ENCODE data around the gene PKP4.
"Not testable (repeated sequence)": the region's sequence is repeated elsewhere in the genome, so short reads cannot be mapped to it uniquely, and the experiment has no call there.

PKP4 gene

DNA sequence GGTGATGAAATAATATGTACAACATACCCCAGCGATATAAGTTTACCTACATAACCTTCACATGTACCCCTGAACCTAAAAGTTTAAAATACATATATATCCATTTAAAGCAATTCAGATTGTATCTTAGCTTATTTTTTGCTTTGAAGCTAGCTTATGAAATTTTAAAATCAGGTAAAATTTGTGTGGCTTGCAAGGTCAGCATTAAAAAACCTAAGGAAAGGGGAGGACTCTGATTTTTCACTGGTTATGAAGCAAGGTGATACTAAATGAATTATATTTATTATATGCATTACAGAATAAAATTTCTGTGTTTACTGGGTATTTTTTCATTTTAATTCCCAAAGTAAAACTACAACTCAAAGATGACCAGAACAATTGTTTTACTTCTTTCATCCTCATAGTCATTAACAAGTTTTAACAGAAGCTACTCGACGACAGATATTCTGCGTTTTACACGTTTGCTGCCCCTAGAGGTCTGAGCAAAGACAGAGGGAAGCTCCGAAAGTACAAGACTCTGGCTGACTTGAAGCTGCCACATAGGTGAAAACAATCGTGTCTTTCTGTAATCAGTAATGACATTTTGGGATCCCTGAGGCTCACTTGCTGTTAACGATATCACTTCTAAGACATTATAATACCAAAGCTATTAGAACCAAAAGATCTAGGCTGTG, 17.1 kb downstream of the PKP4 start:
- no peaks in the 10 kb centered on the region for H3K36me3 ChIP-seq (ENCODE audit: insufficient read depth, low read length)
- H3K4me3 ChIP-seq (ENCODE audit: low read depth in 1 of 2, low read length in 2 of 2) = no peak overlapping the region
- H3K27ac ChIP-seq (ENCODE audit: low read depth, low read length) = no peak overlapping the region

DNA sequence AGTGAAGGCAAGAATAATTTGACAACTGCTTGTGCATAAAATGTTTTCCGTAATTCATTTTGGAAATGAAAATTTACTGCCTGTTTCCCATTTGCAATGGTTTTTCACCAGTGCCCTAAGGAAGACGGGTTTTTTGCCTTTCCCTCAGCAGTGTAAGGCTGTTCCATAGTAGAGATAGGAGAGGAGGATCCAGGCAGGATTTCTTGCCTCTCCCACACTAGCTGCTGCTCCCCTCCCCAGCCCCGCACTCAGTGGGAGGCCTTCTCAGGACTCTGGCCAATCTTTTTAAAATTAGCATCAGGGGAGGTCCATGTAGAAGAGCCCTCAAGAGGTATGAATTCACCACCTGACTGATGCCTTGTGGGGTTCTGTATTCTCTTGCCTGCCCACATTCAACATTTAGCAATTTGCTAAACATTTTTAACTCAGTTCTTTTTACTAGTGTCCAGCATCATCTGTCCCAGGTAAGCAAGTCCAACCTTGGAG, 17.8 kb downstream of the PKP4 start:
- H3K27me3 ChIP-seq (ENCODE audit: control insufficient read depth in 1 of 2, insufficient read depth in 2 of 2, low read length in 2 of 2); H3K4me3 ChIP-seq (ENCODE audit: low read depth in 1 of 2, low read length in 2 of 2); H3K9ac ChIP-seq (ENCODE audit: low read length); H3K27ac ChIP-seq (ENCODE audit: low read depth, low read length); H3K4me1 ChIP-seq (ENCODE audit: insufficient read depth, low read length); H3K9me3 ChIP-seq (ENCODE audit: low read length); H3K36me3 ChIP-seq (ENCODE audit: insufficient read depth, low read length): not testable (repeated sequence)

More for the DNA sequence above, 17.1 kb downstream of the PKP4 start:
- no peaks in the 10 kb centered on the region for H3K4me1 ChIP-seq (ENCODE audit: insufficient read depth, low read length)
- no peaks in the 10 kb centered on the region for H3K27me3 ChIP-seq (ENCODE audit: control insufficient read depth in 1 of 2, insufficient read depth in 2 of 2, low read length in 2 of 2)
- no peaks in the 10 kb centered on the region for H3K9me3 ChIP-seq (ENCODE audit: low read length)
- H3K9ac ChIP-seq (ENCODE audit: low read length) = no peak overlapping the region

DNA sequence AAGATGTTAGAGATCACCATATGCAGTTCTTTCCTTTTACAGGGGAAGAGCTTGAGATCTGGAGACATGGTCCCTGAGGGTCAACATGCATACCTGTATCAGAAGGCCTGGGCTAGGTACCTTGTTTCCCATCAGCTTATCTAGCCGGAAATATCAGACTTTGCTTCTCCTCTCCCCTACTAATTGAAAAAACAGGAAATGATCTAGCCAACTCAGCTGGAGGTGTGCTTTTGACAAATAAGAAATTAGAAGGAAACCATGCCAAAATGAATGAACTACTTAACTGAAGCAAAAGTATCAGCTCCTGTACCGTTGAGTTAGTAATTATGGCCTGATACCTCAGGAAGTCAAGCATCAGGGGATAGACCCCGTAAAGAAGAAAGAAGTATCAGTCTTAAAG, 20.4 kb downstream of the PKP4 start:
- Histone ChIP-seq H3K4me1 (ENCODE audit: insufficient read depth, low read length) (no peaks in the 10 kb centered on the region), H3K36me3 (ENCODE audit: insufficient read depth, low read length) (no peaks in the 10 kb centered on the region), H3K9ac (ENCODE audit: low read length) (no peak overlapping the region), H3K4me3 (ENCODE audit: low read depth in 1 of 2, low read length in 2 of 2) (no peak overlapping the region), H3K27me3 (ENCODE audit: control insufficient read depth in 1 of 2, insufficient read depth in 2 of 2, low read length in 2 of 2) (no peaks in the 10 kb centered on the region), H3K27ac (ENCODE audit: low read depth, low read length) (no peak overlapping the region), H3K9me3 (ENCODE audit: low read length) (no peaks in the 10 kb centered on the region)

DNA sequence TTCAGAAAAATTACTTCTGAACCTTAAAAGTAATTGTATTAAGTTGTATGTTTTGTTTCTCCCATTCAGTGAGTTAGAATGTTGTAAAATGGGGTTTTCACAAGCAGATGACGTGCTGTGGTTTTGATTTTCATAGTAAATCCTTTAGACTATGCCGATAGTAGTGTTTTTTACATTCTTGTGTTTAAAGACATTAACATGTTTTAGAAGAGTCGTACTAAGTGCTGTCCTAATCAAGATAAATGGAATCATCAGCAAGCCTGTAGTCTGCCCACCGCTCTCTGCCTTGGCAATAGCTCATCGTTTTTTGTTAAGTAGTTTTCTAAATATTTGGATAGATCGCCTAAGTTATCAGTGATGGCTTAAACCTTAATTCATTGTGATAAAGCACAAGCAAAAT, 21.5 kb downstream of the PKP4 start:
- no peaks in the 10 kb centered on the region for H3K9me3 ChIP-seq (ENCODE audit: low read length)
- no peak overlapping the region for H3K9ac ChIP-seq (ENCODE audit: low read length)
- no peaks in the 10 kb centered on the region for H3K4me1 ChIP-seq (ENCODE audit: insufficient read depth, low read length)
- no peaks in the 10 kb centered on the region for H3K27me3 ChIP-seq (ENCODE audit: control insufficient read depth in 1 of 2, insufficient read depth in 2 of 2, low read length in 2 of 2)
- H3K27ac ChIP-seq (ENCODE audit: low read depth, low read length) = no peak overlapping the region
- no peaks in the 10 kb centered on the region for H3K36me3 ChIP-seq (ENCODE audit: insufficient read depth, low read length)
- no peak overlapping the region for H3K4me3 ChIP-seq (ENCODE audit: low read depth in 1 of 2, low read length in 2 of 2)

DNA sequence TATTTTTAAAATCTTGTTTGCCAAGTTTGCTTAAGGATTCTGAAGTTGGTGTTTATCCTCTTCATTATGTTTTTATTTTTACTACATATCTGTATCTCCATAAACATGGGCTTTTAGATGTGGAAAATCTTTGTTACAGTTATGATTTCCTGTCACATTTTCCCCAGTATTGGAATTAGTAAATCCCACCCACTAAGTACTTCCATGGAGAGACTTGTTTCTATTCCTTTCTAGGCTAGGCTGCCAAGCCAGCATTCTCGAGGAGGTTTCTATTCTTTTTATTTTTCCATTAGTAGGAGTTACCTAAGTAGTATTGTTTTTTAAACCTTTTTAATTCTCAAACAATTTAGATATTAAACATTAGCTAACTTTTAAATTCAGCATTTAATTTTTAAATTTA, 22.1 kb downstream of the PKP4 start:
- no peaks in the 10 kb centered on the region for H3K9me3 ChIP-seq (ENCODE audit: low read length)

DNA sequence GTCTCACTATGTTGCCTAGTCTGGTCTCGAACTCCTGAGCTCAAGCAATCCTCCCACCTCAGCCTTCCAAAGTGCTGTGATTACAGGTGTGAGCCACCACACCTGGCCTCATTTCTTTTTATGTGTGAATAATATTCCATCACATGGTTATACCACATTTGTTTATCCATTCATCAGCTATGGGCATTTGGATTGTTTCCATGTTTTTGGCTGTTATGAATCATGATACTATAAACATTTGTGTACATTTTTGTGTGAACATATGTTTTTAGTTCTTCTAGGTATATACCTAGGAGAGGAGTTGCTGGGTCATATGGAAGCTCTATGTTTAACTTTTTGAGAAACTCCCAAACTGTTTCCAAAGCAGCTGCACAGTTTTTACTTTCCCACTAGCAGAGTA, 24.4 kb downstream of the PKP4 start:
- H3K9ac ChIP-seq (ENCODE audit: low read length) = no peak overlapping the region
- no peak overlapping the region for H3K4me3 ChIP-seq (ENCODE audit: low read depth in 1 of 2, low read length in 2 of 2)
- H3K9me3 ChIP-seq (ENCODE audit: low read length) = no peaks in the 10 kb centered on the region
- no peaks in the 10 kb centered on the region for H3K27me3 ChIP-seq (ENCODE audit: control insufficient read depth in 1 of 2, insufficient read depth in 2 of 2, low read length in 2 of 2)
- no peak overlapping the region for H3K27ac ChIP-seq (ENCODE audit: low read depth, low read length)
- no peaks in the 10 kb centered on the region for H3K4me1 ChIP-seq (ENCODE audit: insufficient read depth, low read length)
- no peaks in the 10 kb centered on the region for H3K36me3 ChIP-seq (ENCODE audit: insufficient read depth, low read length)

More for the DNA sequence above, 22.1 kb downstream of the PKP4 start:
- no peaks in the 10 kb centered on the region for H3K4me1 ChIP-seq (ENCODE audit: insufficient read depth, low read length)
- H3K36me3 ChIP-seq (ENCODE audit: insufficient read depth, low read length) = no peaks in the 10 kb centered on the region
- no peak overlapping the region for H3K9ac ChIP-seq (ENCODE audit: low read length)
- no peak overlapping the region for H3K4me3 ChIP-seq (ENCODE audit: low read depth in 1 of 2, low read length in 2 of 2)
- H3K27ac ChIP-seq (ENCODE audit: low read depth, low read length) = no peak overlapping the region
- no peaks in the 10 kb centered on the region for H3K27me3 ChIP-seq (ENCODE audit: control insufficient read depth in 1 of 2, insufficient read depth in 2 of 2, low read length in 2 of 2)

DNA sequence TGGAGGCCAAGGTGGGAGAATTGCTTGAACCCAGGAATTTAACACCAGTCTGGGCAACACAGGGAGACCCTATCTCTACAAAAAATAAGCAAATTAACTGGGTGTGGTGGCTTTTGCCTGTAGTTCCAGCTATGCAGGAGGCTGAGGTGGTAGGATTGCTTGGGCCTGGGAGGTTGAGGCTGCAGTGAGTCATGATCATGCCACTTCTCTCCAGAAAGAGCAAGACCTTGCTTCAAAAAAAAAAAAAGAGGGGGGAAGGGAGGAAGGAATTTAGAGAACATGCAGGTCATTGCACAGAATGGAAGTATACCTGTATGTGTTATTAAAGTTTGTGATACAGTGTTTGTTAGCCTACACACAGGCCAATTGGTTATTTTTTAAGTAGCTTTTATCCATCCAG, 25.8 kb downstream of the PKP4 start:
- Histone ChIP-seq H3K4me3 (ENCODE audit: low read depth in 1 of 2, low read length in 2 of 2) (no peak overlapping the region), H3K9me3 (ENCODE audit: low read length) (no peaks in the 10 kb centered on the region), H3K27ac (ENCODE audit: low read depth, low read length) (no peak overlapping the region), H3K36me3 (ENCODE audit: insufficient read depth, low read length) (no peaks in the 10 kb centered on the region), H3K9ac (ENCODE audit: low read length) (no peak overlapping the region), H3K27me3 (ENCODE audit: control insufficient read depth in 1 of 2, insufficient read depth in 2 of 2, low read length in 2 of 2) (no peaks in the 10 kb centered on the region), H3K4me1 (ENCODE audit: insufficient read depth, low read length) (peaks cover 14% of the 10 kb centered on the region)

DNA sequence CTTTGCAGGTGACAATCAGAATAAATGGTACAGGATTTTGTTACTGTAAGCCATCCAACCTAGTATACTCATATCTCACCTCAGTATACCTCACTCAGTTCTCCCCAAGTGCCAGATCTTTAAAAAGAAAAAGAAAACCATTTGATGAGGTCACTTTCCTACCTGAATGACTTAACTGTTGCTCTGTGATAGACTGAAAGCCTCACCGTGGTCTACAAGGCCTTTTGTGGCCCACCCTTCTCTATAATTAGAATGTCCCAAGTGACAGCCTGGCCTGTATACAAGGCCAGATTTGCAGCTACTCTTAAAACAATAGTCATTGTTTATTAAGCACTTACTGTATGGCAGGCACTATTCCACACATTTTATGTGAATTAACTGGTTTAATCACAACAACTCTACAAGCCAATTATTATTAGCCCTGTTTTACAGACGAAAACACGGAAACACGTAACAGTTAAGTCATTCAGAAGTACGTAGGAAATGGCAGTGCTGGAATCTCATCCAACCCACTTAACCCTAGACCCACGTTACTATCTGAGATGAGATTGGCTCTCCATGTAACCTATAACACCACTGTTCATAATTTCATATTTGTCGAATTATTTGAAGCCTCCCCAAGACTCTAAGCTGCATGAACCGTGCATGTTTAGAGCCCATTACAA, 28.3 kb downstream of the PKP4 start:
- Histone ChIP-seq H3K9ac (ENCODE audit: low read length) (no peak overlapping the region), H3K27ac (ENCODE audit: low read depth, low read length) (no peak overlapping the region), H3K27me3 (ENCODE audit: control insufficient read depth in 1 of 2, insufficient read depth in 2 of 2, low read length in 2 of 2) (no peaks in the 10 kb centered on the region), H3K4me3 (ENCODE audit: low read depth in 1 of 2, low read length in 2 of 2) (no peak overlapping the region), H3K9me3 (ENCODE audit: low read length) (no peaks in the 10 kb centered on the region), H3K36me3 (ENCODE audit: insufficient read depth, low read length) (no peaks in the 10 kb centered on the region), H3K4me1 (ENCODE audit: insufficient read depth, low read length) (peaks cover 25% of the 10 kb centered on the region)

DNA sequence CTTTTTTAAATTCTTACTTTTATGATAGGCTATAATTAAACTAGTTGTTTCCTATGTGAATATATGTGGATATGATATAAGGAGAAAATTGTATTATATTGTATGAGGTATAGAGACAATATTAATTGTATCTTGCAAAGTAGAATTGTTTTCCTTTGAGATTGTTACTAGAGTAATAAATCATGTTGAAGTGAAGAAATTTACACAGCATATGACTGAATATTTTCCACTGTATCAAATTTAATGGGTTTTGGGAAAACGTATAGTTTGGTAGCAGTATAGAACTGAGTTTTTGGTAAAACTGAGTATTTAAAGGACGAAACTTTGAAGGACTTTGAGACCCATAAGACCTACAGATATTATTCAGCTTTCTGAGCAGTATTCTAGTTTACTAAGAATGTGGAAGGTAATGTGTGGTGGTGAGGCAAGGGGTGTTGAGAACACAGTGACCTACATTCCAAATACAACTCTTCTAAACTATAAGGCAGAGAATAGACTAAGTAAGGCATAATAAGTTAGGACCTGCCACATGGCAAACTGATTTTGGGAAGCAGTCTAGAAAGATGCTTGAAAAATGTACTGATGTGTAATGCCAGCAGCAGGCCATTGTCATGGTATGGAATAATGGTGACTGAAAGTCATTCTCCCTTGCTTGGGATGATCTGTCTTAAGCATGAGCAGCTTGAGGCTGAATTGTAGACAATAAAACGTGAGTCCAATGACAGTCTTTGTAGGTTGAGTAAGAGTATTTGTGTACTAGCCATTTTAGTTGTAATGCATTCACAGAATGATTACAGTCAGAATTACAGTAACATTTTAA, 29.6 kb downstream of the PKP4 start:
- H3K4me3 ChIP-seq (ENCODE audit: low read depth in 1 of 2, low read length in 2 of 2) = no peak overlapping the region
- no peaks in the 10 kb centered on the region for H3K9me3 ChIP-seq (ENCODE audit: low read length)
- H3K4me1 ChIP-seq (ENCODE audit: insufficient read depth, low read length) = peaks cover 25% of the 10 kb centered on the region

DNA sequence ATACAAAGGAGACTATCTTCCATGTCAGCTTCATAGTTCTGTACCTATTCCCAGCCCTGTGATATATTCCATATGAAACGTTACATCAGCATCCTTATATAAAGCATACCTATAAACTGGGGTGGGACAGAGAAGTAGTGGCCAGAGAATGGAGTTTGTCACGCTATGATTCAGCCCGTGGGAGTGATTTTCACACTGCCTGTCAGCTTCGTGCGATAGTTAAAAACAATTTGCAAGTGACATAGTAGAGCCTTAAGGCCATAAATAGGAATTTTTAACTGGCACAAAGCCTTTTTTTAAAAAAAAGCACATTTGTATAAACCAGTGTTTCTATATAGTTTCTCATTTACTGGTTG, 30.2 kb downstream of the PKP4 start:
- H3K27me3 ChIP-seq (ENCODE audit: control insufficient read depth in 1 of 2, insufficient read depth in 2 of 2, low read length in 2 of 2) = no peaks in the 10 kb centered on the region
- H3K4me3 ChIP-seq (ENCODE audit: low read depth in 1 of 2, low read length in 2 of 2) = no peak overlapping the region
- H3K9me3 ChIP-seq (ENCODE audit: low read length) = no peaks in the 10 kb centered on the region
- no peak overlapping the region for H3K9ac ChIP-seq (ENCODE audit: low read length)
- H3K4me1 ChIP-seq (ENCODE audit: insufficient read depth, low read length) = peaks cover 25% of the 10 kb centered on the region
- no peaks in the 10 kb centered on the region for H3K36me3 ChIP-seq (ENCODE audit: insufficient read depth, low read length)
- H3K27ac ChIP-seq (ENCODE audit: low read depth, low read length) = no peak overlapping the region

More for the DNA sequence above, 29.6 kb downstream of the PKP4 start:
- no peaks in the 10 kb centered on the region for H3K36me3 ChIP-seq (ENCODE audit: insufficient read depth, low read length)
- H3K27me3 ChIP-seq (ENCODE audit: control insufficient read depth in 1 of 2, insufficient read depth in 2 of 2, low read length in 2 of 2) = no peaks in the 10 kb centered on the region
- H3K9ac ChIP-seq (ENCODE audit: low read length) = no peak overlapping the region
- no peak overlapping the region for H3K27ac ChIP-seq (ENCODE audit: low read depth, low read length)

DNA sequence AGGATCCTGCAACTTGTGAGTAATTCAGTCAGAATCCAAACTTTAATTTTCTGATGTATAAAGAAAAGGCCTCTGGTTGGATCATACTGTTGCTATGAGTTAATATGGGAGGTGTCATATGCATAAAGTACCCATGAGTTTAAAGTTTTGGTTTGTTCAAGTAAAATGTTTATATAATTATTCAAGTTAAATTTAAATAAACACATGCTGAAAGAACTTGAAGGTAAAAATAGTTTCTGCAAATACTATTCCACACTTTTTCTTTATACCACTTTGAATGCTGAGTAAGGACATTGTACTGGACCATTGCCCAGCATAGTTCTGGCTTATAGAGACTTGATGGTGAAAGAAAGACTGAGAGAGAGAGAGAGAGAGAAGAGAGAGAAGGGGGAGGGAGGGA, 30.7 kb downstream of the PKP4 start:
- no peaks in the 10 kb centered on the region for H3K36me3 ChIP-seq (ENCODE audit: insufficient read depth, low read length)
- peaks cover 25% of the 10 kb centered on the region for H3K4me1 ChIP-seq (ENCODE audit: insufficient read depth, low read length)
- H3K4me3 ChIP-seq (ENCODE audit: low read depth in 1 of 2, low read length in 2 of 2) = no peak overlapping the region
- H3K27ac ChIP-seq (ENCODE audit: low read depth, low read length) = no peak overlapping the region
- no peak overlapping the region for H3K9ac ChIP-seq (ENCODE audit: low read length)
- H3K27me3 ChIP-seq (ENCODE audit: control insufficient read depth in 1 of 2, insufficient read depth in 2 of 2, low read length in 2 of 2) = no peaks in the 10 kb centered on the region
- no peaks in the 10 kb centered on the region for H3K9me3 ChIP-seq (ENCODE audit: low read length)
